ENCODE measurements around the gene RECQL5. TPM values are rescaled to one million over a fixed set of nuclear protein-coding genes. Genes with fewer than 3 reads are reported as not detected.

Gene RECQL5
- total RNA-seq, 1 donor from 2014 or later = 44.7 TPM

DNA sequence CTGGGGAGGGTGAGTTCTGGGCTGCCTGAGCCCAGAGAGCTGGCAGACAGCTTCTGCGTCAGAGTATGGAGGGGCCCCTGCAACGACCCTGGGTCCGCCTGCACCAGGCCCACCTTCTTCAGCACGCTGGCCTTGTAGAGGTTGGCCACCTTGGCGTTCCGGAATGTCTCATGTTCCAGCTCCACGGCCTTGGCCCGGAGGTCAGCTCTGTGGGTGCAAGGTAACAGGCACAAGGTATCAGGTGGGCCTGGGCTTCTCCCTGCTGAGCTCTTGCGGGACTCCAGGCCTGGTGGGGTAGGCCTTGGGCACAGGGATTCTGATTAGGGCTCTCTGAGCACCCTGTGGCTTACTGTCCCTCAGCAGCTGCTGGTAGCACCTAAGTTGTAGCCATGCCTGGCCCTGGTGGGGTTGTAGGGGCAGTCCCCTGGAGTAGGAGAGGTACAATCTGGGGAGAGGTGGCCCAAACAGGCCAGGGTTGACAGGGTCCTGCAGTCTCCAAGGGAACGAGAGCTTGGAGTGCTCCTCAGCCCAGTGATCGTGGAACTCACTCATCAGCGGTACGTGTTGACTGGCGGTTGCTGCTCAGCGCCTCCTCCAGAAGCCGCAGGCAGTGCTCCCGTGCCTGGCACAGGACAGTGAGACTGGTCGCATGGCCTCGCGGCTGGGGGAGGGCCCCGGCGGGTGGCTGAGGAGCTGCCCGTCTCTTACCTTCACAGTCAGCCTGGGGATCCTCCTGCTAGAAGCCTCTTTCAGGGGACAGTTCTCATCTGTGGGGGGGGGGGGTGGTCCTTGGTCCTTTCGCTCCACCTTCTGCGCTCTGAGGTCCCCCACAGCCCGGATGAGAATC, 36.7 kb downstream of the RECQL5 start:
- Mint-ChIP-seq H3K27ac (ENCODE audit: unreplicated experiment) (no peak overlapping the region), H3K4me3 (ENCODE audit: unreplicated experiment) (no peak overlapping the region), H3K36me3 (ENCODE audit: unreplicated experiment) (peaks cover 5% of the 10 kb centered on the region), H3K9me3 (ENCODE audit: unreplicated experiment) (no peaks in the 10 kb centered on the region), H3K27me3 (ENCODE audit: unreplicated experiment) (no peaks in the 10 kb centered on the region), H3K4me1 (ENCODE audit: unreplicated experiment) (peaks cover 24% of the 10 kb centered on the region)
- no peak for DNase-seq (ENCODE audit: extremely low spot score, unreplicated experiment)
- TF ChIP-seq, protein P1, sequence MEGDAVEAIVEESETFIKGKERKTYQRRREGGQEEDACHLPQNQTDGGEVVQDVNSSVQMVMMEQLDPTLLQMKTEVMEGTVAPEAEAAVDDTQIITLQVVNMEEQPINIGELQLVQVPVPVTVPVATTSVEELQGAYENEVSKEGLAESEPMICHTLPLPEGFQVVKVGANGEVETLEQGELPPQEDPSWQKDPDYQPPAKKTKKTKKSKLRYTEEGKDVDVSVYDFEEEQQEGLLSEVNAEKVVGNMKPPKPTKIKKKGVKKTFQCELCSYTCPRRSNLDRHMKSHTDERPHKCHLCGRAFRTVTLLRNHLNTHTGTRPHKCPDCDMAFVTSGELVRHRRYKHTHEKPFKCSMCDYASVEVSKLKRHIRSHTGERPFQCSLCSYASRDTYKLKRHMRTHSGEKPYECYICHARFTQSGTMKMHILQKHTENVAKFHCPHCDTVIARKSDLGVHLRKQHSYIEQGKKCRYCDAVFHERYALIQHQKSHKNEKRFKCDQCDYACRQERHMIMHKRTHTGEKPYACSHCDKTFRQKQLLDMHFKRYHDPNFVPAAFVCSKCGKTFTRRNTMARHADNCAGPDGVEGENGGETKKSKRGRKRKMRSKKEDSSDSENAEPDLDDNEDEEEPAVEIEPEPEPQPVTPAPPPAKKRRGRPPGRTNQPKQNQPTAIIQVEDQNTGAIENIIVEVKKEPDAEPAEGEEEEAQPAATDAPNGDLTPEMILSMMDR (IDR thresholded peaks at IDR 0.05) = no peak

DNA sequence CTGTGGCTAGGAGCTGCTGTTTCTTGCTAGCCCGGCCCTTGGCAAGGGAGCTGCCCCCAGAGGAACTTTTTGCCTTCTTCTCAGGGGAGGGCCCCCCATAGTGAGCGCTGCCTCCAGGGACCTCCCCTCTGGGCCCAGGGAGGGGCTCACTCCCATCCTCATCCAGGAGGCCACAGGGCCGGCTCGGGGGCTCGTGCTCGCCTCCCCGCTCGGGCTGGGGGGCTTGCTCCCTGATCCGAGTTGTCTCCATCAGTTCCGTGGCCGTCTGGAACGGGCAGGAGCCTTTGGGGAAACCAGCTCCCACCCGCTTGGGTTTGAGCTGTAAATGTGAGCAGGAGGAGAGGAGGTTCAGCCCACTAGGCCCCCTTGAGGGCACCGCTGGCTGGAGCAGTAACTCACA, 37.8 kb downstream of the RECQL5 start:
- Mint-ChIP-seq H3K4me1 (ENCODE audit: unreplicated experiment) (peaks cover 17% of the 10 kb centered on the region), H3K27ac (ENCODE audit: unreplicated experiment) (no peak overlapping the region), H3K36me3 (ENCODE audit: unreplicated experiment) (peaks cover 5% of the 10 kb centered on the region), H3K9me3 (ENCODE audit: unreplicated experiment) (no peaks in the 10 kb centered on the region), H3K4me3 (ENCODE audit: unreplicated experiment) (no peak overlapping the region), H3K27me3 (ENCODE audit: unreplicated experiment) (no peaks in the 10 kb centered on the region)
- TF ChIP-seq, protein P1 (IDR thresholded peaks at IDR 0.05) = no peak
- no peak for DNase-seq (ENCODE audit: extremely low spot score, unreplicated experiment)

DNA sequence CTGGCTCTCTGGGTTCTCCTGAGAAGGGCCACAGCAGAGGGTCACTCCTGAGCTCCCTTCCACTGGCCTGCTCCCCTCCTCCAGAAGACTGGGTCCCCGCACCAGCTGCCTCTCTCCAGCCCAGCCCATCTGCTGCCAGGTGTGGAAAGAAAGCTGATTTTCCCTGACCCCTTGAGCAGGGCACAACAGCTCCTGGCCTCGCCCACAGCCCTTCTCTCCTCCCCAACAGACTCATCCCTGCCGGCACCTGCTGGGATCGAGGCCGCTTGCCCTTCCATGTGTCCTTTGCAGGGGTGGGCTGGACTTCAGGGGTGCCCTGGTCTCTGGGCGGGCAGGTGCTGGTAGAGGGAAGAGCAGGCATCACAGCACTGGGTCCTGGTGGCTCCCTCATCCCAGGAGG, 38.5 kb downstream of the RECQL5 start:
- peaks cover 5% of the 10 kb centered on the region for H3K36me3 Mint-ChIP-seq (ENCODE audit: unreplicated experiment)
- H3K27ac Mint-ChIP-seq (ENCODE audit: unreplicated experiment) = no peak overlapping the region
- peaks cover 9% of the 10 kb centered on the region for H3K4me1 Mint-ChIP-seq (ENCODE audit: unreplicated experiment)
- H3K27me3 Mint-ChIP-seq (ENCODE audit: unreplicated experiment) = no peaks in the 10 kb centered on the region
- DNase-seq (ENCODE audit: extremely low spot score, unreplicated experiment) = no peak
- TF ChIP-seq, protein P1 (IDR thresholded peaks at IDR 0.05) = no peak
- no peaks in the 10 kb centered on the region for H3K9me3 Mint-ChIP-seq (ENCODE audit: unreplicated experiment)
- H3K4me3 Mint-ChIP-seq (ENCODE audit: unreplicated experiment) = no peak overlapping the region

- Mint-ChIP-seq H3K27me3 (ENCODE audit: unreplicated experiment) (no peaks in the 10 kb centered on the region), H3K4me3 (ENCODE audit: unreplicated experiment) (no peak overlapping the region), H3K9me3 (ENCODE audit: unreplicated experiment) (no peaks in the 10 kb centered on the region), H3K27ac (ENCODE audit: unreplicated experiment) (no peak overlapping the region), H3K36me3 (ENCODE audit: unreplicated experiment) (peaks cover 5% of the 10 kb centered on the region), H3K4me1 (ENCODE audit: unreplicated experiment) (no peaks in the 10 kb centered on the region)
- TF ChIP-seq, protein P1 (IDR thresholded peaks at IDR 0.05) = no peak
- no peak for DNase-seq (ENCODE audit: extremely low spot score, unreplicated experiment)
Observed at GRCh38 chr17:75627094-75627493, 39.9 kb downstream of the RECQL5 start.

GRCh38 chr17:75626496-75627038, 40.4 kb downstream of the RECQL5 start:
- H3K9me3 Mint-ChIP-seq (ENCODE audit: unreplicated experiment) = no peaks in the 10 kb centered on the region
- no peak overlapping the region for H3K27ac Mint-ChIP-seq (ENCODE audit: unreplicated experiment)
- TF ChIP-seq, protein P1 (IDR thresholded peaks at IDR 0.05) = no peak
- H3K4me1 Mint-ChIP-seq (ENCODE audit: unreplicated experiment) = no peaks in the 10 kb centered on the region
- H3K27me3 Mint-ChIP-seq (ENCODE audit: unreplicated experiment) = no peaks in the 10 kb centered on the region
- H3K4me3 Mint-ChIP-seq (ENCODE audit: unreplicated experiment) = no peak overlapping the region
- peaks cover 5% of the 10 kb centered on the region for H3K36me3 Mint-ChIP-seq (ENCODE audit: unreplicated experiment)
- no peak for DNase-seq (ENCODE audit: extremely low spot score, unreplicated experiment)
